GM12878 (cell line): ENCODE data around the gene DIRAS2. TPM values are rescaled to one million over a fixed set of nuclear protein-coding genes. Genes with fewer than 3 reads are reported as not detected.

Experiments used
- ATAC-seq: fragments of 200-7000 bp; cut with Tn5 transposase; 3 replicates; pipeline ENCODE4 v1.9.1; 2020; ENCODE audit warnings: mild to moderate bottlenecking, moderate library complexity
- BruUV-seq: library from RNA; stranded (reverse); fragments of 400-500 nt; replicated peaks from 2 replicates; lab custom pipeline; 2021; lab: Mats Ljungman, UMichigan
- CTCF ChIA-PET: fragments of 300-600 bp; sonication (Branson Sonifier 250); formaldehyde crosslinking; extraction: SDS; loops from one replicate; lab custom pipeline; 2021; ENCODE audit warnings: inconsistent platforms; lab: Yijun Ruan, JAX
- POLR2A ChIA-PET: fragments of 350-600 bp; formaldehyde crosslinking; extraction: SDS; loops from one replicate; lab custom pipeline; 2021; ENCODE audit warnings: inconsistent platforms; lab: Charles Lee
- RAD21 ChIA-PET: fragments of 300-600 bp; sonication (Branson Sonifier 250); formaldehyde crosslinking; loops from one replicate; lab custom pipeline; 2023; ENCODE audit warnings: antibody characterized with exemption; ENCODE audit not compliant: unreplicated experiment; lab: Charles Lee
- SMC1A ChIA-PET: fragments of 300-600 bp; sonication (Branson Sonifier 250); formaldehyde crosslinking; loops from one replicate; lab custom pipeline; 2023; ENCODE audit not compliant: unreplicated experiment, uncharacterized antibody; lab: Charles Lee
- DNase-seq: peaks from one replicate; pipeline ENCODE4 v3.0.0-alpha.2; 2011; ENCODE audit warnings: low read depth, low spot score
- FAIRE-seq: peaks from 3 replicates; lab custom pipeline; 2011; peaks lifted over from hg19 to GRCh38; lab: Jason Lieb, UNC
- H2AFZ ChIP-seq: 2 replicates; pipeline ENCODE4 v1.6.0; 2011; ENCODE audit warnings: low read depth, low read length, control low read depth; ENCODE audit not compliant: control insufficient read depth
- H3K27ac ChIP-seq: 2 replicates; pipeline ENCODE4 v1.5.1; 2011; ENCODE audit warnings: control low read depth; ENCODE audit not compliant: control insufficient read depth, insufficient read depth
- H3K27me3 ChIP-seq, 2 experiments: replicated peaks in 1 of 2; 2 replicates each; pipeline versions ENCODE4 v1.6.0 to v1.6.1; 2011; ENCODE audit warnings: low read length in 1 of 2; ENCODE audit not compliant: control insufficient read depth in 2 of 2, insufficient read depth in 2 of 2
- H3K36me3 ChIP-seq, 2 experiments: 2 replicates each; pipeline ENCODE4 v1.5.1; 2011; ENCODE audit warnings: low read length in 1 of 2; ENCODE audit not compliant: control insufficient read depth in 2 of 2, insufficient read depth in 2 of 2
- H3K4me1 ChIP-seq: 2 replicates; pipeline ENCODE4 v1.6.1; 2011; ENCODE audit warnings: mild to moderate bottlenecking, low read length, moderate library complexity, mixed read lengths; ENCODE audit not compliant: control insufficient read depth, insufficient read depth
- H3K4me2 ChIP-seq: 2 replicates; pipeline ENCODE4 v1.6.0; 2011; ENCODE audit warnings: control low read depth; ENCODE audit not compliant: control insufficient read depth, insufficient read depth
- H3K4me3 ChIP-seq: fragments of 200-600 bp; sonication (generic); 2 replicates; pipeline ENCODE4 v1.5.1; 2016
- H3K79me2 ChIP-seq: 2 replicates; pipeline ENCODE4 v1.6.0; 2011; ENCODE audit warnings: low read length; ENCODE audit not compliant: control insufficient read depth, insufficient read depth
- H3K9ac ChIP-seq: 2 replicates; pipeline ENCODE4 v1.8.0; 2011; ENCODE audit warnings: low read length, control low read depth, mixed read lengths; ENCODE audit not compliant: control insufficient read depth, insufficient read depth
- H3K9me3 ChIP-seq: replicated peaks from 3 replicates; pipeline ENCODE4 v1.5.1; 2011; ENCODE audit warnings: mild to moderate bottlenecking, low read length; ENCODE audit not compliant: control insufficient read depth, insufficient read depth
- H4K20me1 ChIP-seq: 2 replicates; pipeline ENCODE4 v1.6.0; 2011; ENCODE audit not compliant: control insufficient read depth, insufficient read depth
- EP300 ChIP-seq, 2 experiments: fragments of 150-350 bp in 1 of 2; IDR thresholded peaks; 2 replicates each; pipeline ENCODE4 v1.6.1; 2011 to 2012; ENCODE audit warnings: low read depth in 2 of 2, low read length in 2 of 2, borderline replicate concordance in 1 of 2, improper control_type of control experiment in 1 of 2, inconsistent platforms in 1 of 2; ENCODE audit not compliant: control insufficient read depth in 1 of 2
- JUND ChIP-seq: IDR thresholded peaks from 2 replicates; pipeline ENCODE4 v1.6.1; 2012; ENCODE audit warnings: low read depth, mild to moderate bottlenecking, low read length, improper control_type of control experiment, moderate library complexity
- KDM1A ChIP-seq: fragments of 200-600 bp; sonication (generic); IDR thresholded peaks from 2 replicates; pipeline ENCODE4 v1.6.1; 2016; ENCODE audit warnings: borderline replicate concordance
- NR2C2 ChIP-seq: IDR thresholded peaks from 2 replicates; pipeline ENCODE4 v1.6.1; 2011; ENCODE audit warnings: borderline replicate concordance, low read depth; ENCODE audit not compliant: control insufficient read depth, insufficient read length
- SUZ12 ChIP-seq: fragments of 200-600 bp; sonication (generic); IDR thresholded peaks from one replicate; pipeline ENCODE4 v1.6.1; 2018; ENCODE audit warnings: antibody characterized with exemption, mild to moderate bottlenecking; ENCODE audit not compliant: unreplicated experiment
- TBL1XR1 ChIP-seq: IDR thresholded peaks from 2 replicates; pipeline ENCODE4 v1.6.1; 2012; ENCODE audit warnings: low read depth, low read length, improper control_type of control experiment
- ZNF207 ChIP-seq: fragments of 450-650 bp; IDR thresholded peaks from 2 replicates; pipeline ENCODE4 v1.6.1; 2014; ENCODE audit warnings: antibody characterized with exemption, mild to moderate bottlenecking, borderline replicate concordance
- WGBS: methylation state at CpG from one replicate; pipeline ENCODE4 v1.1.6; 2016; ENCODE audit warnings: low lambda C conversion rate; ENCODE audit not compliant: insufficient replicate concordance, insufficient coverage; ENCODE audit errors: missing lambda C conversion rate; 5-methylcytosine and 5-hydroxymethylcytosine counted together
- in situ Hi-C: fragments of 300-500 bp; cut with MboI; formaldehyde crosslinking; loops from 9 replicates; pipeline ENCODE4 v1.14.3; 2018; ENCODE audit warnings: mixed read lengths
- intact Hi-C: fragments of 100-400 bp; cut with micrococcal nuclease; formaldehyde crosslinking; loops from one replicate; pipeline ENCODE4 v1.14.2; 2022; ENCODE audit not compliant: unreplicated experiment
- polyA plus RNA-seq, 11 experiments: library from polyadenylated mRNA; depleted of rRNA in 4 of 11; unstranded in 6 of 11; stranded (reverse) in 5 of 11; fragments of >200 nt; fragmentation: Nextera tagmentation in 4 of 11; fragmentation: Illumina TruSeq in 1 of 11; extraction: Ambion mirVana in 4 of 11; extraction: Trizol in 1 of 11; gene quantifications; 1 replicate in 1 of 11; 2 replicates in 10 of 11; pipeline versions ENCODE4 v1.2.1 to v1.2.3, GENCODE V29; 2011 to 2016; ENCODE audit warnings: inconsistent platforms in 2 of 11, missing spikeins in 2 of 11, low read depth in 1 of 11
- total RNA-seq, 4 experiments: library from RNA; depleted of rRNA in 3 of 4; stranded (reverse); fragments of >200 nt in 3 of 4; fragmentation: Illumina TruSeq in 1 of 4; extraction: Trizol in 1 of 4; gene quantifications; 2 replicates each; pipeline versions ENCODE4 v1.2.1 to v1.2.3, GENCODE V29; 2013 to 2021
- TF ChIP-seq, protein P1 (sequence below): fragments of 450-650 bp; IDR thresholded peaks from 2 replicates; pipeline ENCODE4 v1.6.1; 2018; ENCODE audit warnings: mild to moderate bottlenecking, low read depth, moderate library complexity; ENCODE audit not compliant: partially characterized antibody
- TF ChIP-seq, protein P2 (sequence below): fragments of 450-650 bp; IDR thresholded peaks from 2 replicates; pipeline ENCODE4 v1.6.1; 2016; ENCODE audit warnings: mild to moderate bottlenecking, moderate library complexity, borderline replicate concordance
- TF ChIP-seq, protein P3 (sequence below): fragments of 450-650 bp; IDR thresholded peaks from 2 replicates; pipeline ENCODE4 v1.6.1; 2018; ENCODE audit warnings: borderline replicate concordance, mild to moderate bottlenecking; ENCODE audit not compliant: partially characterized antibody

DIRAS2 gene
- total and polyA plus RNA-seq, 10 of the 15 experiments (the other 5 are each of a cell fraction or from before 2014, with no cell fraction given): not detected

DNA sequence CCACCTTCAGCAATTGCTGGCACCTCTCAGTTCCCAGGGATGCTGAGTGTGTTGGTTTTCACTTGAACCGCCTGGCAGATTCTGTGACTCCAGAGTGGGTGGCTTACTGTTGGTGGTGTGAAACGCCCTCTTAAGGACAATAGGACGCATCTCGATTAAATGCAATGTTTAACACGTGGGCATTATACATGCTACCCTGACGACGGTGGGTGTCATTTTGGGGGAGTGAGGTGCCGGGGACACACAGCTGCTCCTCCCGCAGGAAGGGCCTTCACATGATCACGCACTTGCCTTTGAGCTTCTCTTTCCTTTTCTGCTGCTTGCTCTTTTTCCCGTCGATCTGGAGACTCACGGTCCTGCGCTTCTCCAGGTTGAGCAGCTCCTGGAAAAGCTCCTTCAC, 29.7 kb downstream of the DIRAS2 start:
- no peaks in the 10 kb centered on the region for H3K79me2 ChIP-seq
- no peak overlapping the region for H2AFZ ChIP-seq
- no peak overlapping the region for H3K4me3 ChIP-seq
- intact Hi-C loops: no loop called here
- no peak overlapping the region for H3K27ac ChIP-seq
- BruUV-seq: no TSS peak
- in situ Hi-C loops: no loop called here
- no peaks in the 10 kb centered on the region for H3K36me3 ChIP-seq
- TF ChIP-seq, protein P1, sequence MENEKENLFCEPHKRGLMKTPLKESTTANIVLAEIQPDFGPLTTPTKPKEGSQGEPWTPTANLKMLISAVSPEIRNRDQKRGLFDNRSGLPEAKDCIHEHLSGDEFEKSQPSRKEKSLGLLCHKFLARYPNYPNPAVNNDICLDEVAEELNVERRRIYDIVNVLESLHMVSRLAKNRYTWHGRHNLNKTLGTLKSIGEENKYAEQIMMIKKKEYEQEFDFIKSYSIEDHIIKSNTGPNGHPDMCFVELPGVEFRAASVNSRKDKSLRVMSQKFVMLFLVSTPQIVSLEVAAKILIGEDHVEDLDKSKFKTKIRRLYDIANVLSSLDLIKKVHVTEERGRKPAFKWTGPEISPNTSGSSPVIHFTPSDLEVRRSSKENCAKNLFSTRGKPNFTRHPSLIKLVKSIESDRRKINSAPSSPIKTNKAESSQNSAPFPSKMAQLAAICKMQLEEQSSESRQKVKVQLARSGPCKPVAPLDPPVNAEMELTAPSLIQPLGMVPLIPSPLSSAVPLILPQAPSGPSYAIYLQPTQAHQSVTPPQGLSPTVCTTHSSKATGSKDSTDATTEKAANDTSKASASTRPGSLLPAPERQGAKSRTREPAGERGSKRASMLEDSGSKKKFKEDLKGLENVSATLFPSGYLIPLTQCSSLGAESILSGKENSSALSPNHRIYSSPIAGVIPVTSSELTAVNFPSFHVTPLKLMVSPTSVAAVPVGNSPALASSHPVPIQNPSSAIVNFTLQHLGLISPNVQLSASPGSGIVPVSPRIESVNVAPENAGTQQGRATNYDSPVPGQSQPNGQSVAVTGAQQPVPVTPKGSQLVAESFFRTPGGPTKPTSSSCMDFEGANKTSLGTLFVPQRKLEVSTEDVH: no peak
- TF ChIP-seq TBL1XR1 (no peak), SUZ12 (no peak), NR2C2 (no peak), KDM1A (no peak), JUND (no peak), EP300 (IDR thresholded peaks at IDR 0.05; ENCODE audit: borderline replicate concordance in 1 of 2, control insufficient read depth in 1 of 2, low read depth in 2 of 2, low read length in 2 of 2) (no peak), ZNF207 (no peak)
- TF ChIP-seq, protein P2, sequence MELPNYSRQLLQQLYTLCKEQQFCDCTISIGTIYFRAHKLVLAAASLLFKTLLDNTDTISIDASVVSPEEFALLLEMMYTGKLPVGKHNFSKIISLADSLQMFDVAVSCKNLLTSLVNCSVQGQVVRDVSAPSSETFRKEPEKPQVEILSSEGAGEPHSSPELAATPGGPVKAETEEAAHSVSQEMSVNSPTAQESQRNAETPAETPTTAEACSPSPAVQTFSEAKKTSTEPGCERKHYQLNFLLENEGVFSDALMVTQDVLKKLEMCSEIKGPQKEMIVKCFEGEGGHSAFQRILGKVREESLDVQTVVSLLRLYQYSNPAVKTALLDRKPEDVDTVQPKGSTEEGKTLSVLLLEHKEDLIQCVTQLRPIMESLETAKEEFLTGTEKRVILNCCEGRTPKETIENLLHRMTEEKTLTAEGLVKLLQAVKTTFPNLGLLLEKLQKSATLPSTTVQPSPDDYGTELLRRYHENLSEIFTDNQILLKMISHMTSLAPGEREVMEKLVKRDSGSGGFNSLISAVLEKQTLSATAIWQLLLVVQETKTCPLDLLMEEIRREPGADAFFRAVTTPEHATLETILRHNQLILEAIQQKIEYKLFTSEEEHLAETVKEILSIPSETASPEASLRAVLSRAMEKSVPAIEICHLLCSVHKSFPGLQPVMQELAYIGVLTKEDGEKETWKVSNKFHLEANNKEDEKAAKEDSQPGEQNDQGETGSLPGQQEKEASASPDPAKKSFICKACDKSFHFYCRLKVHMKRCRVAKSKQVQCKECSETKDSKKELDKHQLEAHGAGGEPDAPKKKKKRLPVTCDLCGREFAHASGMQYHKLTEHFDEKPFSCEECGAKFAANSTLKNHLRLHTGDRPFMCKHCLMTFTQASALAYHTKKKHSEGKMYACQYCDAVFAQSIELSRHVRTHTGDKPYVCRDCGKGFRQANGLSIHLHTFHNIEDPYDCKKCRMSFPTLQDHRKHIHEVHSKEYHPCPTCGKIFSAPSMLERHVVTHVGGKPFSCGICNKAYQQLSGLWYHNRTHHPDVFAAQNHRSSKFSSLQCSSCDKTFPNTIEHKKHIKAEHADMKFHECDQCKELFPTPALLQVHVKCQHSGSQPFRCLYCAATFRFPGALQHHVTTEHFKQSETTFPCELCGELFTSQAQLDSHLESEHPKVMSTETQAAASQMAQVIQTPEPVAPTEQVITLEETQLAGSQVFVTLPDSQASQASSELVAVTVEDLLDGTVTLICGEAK: no peak
- TF ChIP-seq, protein P3, sequence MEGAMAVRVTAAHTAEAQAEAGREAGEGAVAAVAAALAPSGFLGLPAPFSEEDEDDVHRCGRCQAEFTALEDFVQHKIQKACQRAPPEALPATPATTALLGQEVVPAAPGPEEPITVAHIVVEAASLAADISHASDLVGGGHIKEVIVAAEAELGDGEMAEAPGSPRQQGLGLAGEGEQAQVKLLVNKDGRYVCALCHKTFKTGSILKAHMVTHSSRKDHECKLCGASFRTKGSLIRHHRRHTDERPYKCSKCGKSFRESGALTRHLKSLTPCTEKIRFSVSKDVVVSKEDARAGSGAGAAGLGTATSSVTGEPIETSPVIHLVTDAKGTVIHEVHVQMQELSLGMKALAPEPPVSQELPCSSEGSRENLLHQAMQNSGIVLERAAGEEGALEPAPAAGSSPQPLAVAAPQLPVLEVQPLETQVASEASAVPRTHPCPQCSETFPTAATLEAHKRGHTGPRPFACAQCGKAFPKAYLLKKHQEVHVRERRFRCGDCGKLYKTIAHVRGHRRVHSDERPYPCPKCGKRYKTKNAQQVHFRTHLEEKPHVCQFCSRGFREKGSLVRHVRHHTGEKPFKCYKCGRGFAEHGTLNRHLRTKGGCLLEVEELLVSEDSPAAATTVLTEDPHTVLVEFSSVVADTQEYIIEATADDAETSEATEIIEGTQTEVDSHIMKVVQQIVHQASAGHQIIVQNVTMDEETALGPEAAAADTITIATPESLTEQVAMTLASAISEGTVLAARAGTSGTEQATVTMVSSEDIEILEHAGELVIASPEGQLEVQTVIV: no peak
- H3K4me2 ChIP-seq: no peak overlapping the region
- no peak overlapping the region for H3K9ac ChIP-seq
- H3K27me3 ChIP-seq: no peaks in the 10 kb centered on the region; a peak in 2 of 4 replicates
- H3K9me3 ChIP-seq: no peaks in the 10 kb centered on the region
- WGBS: 64% methylated on average over 14 of the region's 14 CpGs
- no peak for FAIRE-seq
- no peaks in the 10 kb centered on the region for H3K4me1 ChIP-seq
- RAD21 ChIA-PET: no interaction called here
- CTCF ChIA-PET: interaction anchor here (1.1 to 1.2 kb wide), 2 partner anchors 10 to 11 kb away, joined by 3 read pairs; no protein-coding TSS in a partner anchor
- SMC1A ChIA-PET: no interaction called here
- DNase-seq: no peak
- H4K20me1 ChIP-seq: no peaks in the 10 kb centered on the region
- no peak for ATAC-seq
- POLR2A ChIA-PET: no interaction called here
